GM19025 (cell line): ENCODE results near the gene GULP1.
A peak's percentile ranks its signal among the peaks of the same experiment; 100 is the strongest.

Experiments used
- ATAC-seq: cut with Tn5 transposase; IDR thresholded peaks from one replicate; pipeline ENCODE4 v1.9.1; 2021; ENCODE audit warnings: mild to moderate bottlenecking, low read depth, moderate library complexity; ENCODE audit not compliant: unreplicated experiment

The GULP1 gene

DNA sequence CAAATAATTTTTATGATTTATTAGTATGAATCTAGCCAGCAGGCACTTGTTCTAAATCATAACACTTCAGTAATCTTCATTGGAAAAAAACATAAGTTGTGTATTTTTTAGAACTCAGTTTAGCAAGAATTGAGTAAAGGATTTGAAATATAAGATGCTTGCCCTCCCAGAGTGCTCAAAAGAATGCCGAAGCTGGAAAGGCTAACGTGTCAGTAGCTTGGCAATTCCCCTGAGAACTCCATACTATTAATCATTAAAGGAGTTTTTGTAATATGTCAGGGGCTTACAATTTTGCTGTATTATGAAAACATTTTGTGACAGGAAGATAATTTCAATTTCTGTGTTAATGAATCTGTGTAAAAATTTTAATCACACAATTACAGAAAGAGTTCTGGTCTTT lies 122.7 kb downstream of the GULP1 start:
- no peak for ATAC-seq

DNA sequence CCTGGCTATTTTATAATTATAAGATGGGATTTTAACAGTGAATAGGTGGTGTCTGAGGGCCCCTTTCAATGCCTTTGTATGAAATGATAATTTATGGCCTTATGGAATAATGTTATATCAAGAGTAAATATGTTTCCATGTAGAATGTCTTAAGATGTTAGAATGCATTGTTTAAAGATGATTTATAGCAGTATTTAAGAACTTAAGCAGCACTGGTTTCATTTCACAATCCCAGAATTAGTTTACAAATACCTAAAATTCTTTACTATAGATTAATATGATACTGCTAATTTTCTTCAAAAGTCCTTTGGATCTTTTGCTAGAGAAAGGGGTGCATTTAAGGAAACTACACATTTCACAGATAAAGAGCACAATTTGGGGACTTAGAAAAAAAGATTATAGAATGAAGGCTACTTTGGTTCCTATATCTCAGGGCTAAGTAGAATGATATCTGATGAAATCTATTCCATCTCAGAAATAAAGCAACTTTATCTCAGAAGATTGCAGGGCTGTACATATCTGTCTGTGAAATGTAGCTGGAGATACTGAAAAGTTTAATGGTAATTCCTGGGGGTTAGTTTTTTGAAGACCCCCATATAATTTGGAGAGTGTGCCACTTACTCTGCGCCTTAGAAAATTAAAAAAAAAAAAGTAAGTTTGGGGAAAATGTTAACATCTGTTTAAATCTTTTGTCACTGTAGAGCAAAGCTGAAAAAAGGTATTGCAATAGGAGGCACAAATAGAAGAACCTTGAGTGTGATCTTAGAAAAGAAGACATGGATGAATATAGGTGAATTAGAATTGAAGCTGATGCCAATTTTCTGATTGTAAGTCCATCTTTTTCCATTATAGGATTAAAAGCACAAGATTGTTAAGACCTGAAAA lies 123.4 kb downstream of the GULP1 start:
- ATAC-seq: no peak

- peak; percentile 47 for ATAC-seq
Measured at GRCh38 chr2:188415754-188416083, 124.0 kb downstream of the GULP1 start.

GRCh38 chr2:188416367-188416766 lies 124.7 kb downstream of the GULP1 start:
- ATAC-seq: no peak

GRCh38 chr2:188422726-188423125 lies 131.1 kb downstream of the GULP1 start:
- ATAC-seq: no peak

GRCh38 chr2:188425266-188425665 lies 133.6 kb downstream of the GULP1 start:
- ATAC-seq: no peak

DNA sequence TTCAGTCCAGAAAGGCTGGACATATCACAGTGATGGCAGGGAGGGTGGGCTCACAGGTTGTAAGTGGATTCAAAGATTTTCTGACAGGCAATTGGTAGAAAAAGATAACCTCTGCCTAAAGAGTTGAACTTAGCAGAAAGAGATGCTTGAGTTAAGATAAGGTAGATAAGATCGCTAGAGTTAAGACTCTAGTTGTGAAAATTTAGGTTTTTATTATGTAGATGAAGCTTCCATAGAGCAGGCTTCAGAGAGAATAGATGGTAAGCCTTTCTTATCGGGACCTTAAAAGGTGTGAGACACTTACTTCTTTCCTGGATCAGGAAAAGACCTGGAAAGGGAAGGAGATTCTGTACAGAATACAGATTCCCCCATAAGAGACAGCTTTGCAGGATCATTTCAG lies 134.4 kb downstream of the GULP1 start:
- ATAC-seq: no peak

GRCh38 chr2:188430705-188431104 lies 139.0 kb downstream of the GULP1 start:
- ATAC-seq: no peak

DNA sequence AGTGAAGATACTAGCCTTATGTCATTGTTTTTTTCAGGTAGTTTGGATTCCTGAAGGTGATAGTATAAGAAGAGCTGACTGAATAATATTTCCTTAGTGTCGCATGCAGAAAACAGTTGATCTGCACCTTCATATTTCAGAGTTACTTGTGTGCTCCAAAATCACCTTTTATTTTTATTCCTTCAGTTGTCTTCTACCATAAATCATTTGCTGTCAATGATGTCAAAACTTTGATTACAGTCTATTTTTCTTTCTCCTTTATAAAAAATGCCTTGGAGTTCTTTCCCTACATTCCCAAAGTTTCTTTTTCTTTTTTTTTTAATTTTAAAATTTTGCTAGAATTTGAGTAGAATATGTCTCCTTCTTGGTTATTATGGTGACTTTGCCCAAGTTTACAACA lies 142.3 kb downstream of the GULP1 start:
- ATAC-seq: no peak

GRCh38 chr2:188435115-188435514 lies 143.4 kb downstream of the GULP1 start:
- ATAC-seq: no peak

DNA sequence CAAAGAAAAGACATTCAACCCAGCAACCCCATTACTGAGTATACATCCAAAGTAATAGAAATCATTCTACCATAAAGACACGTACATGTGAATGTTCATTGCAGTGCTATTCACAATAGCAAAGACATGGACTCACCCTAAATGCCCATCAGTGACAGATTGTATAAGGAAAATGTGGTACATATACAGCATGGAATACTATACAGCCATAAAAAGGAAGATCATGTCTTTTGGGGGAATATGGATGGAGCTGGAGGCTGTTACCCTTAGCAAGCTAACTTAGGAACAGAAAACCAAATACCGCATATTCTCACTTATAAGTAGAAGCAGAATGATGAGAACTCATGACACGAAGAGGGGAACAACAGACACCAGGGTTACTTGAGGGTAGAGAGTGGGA lies 145.9 kb downstream of the GULP1 start:
- no peak for ATAC-seq

GRCh38 chr2:188439986-188440385 lies 148.3 kb downstream of the GULP1 start:
- no peak for ATAC-seq

DNA sequence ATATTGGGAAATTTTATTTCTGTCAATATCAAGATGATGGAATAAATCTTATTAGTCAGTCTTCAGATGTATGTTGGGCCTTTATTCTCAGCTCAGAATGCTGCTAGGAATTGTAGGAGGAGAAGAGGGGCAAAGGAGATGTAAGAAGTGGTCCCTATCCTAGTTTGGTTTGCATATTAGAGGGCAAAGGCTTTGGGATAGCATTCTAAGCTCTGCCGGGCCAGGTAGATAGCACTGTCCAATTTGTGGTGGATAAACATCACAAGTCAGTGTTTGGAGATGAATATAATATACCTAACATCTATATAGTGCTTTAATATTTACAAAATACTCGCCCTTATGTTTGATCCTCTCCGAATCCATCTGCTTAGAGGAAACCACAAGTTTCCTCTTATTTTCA lies 149.2 kb downstream of the GULP1 start:
- no peak for ATAC-seq

DNA sequence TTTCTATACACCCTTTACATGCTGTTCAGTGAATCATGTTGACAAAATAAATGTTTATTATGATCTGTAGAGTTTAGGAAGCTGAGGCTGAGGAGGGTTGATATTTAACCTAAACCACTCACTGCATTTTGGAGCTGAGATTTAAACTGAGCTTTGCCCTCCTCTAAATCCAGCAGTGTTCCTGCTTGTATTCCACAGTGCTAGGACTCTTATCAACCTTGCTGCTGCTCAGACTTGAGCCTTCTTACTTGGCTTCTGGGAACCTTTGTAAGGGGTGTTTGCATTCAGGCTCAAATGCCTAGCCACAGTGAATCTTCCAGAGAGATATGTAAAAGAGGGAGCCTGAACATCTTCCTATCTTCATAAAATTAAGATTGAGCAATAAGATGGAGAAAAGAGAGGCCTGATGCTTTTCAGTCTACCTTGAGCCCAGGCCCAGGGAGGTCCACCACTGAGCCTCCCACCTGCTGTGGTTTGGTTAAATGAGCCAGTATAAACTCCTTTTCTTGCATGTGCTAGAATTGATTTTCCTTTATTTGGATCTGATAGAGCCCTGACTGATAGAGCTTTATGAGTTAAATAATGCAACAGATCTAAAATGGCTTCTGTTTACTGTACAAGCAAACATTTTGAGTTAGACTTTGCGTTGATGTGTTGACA lies 149.7 kb downstream of the GULP1 start:
- no peak for ATAC-seq

GRCh38 chr2:188443207-188443606 lies 151.5 kb downstream of the GULP1 start:
- no peak for ATAC-seq

GRCh38 chr2:188444106-188444835 lies 152.6 kb downstream of the GULP1 start:
- ATAC-seq: no peak

GRCh38 chr2:188449561-188449960 lies 157.9 kb downstream of the GULP1 start:
- ATAC-seq: no peak

GRCh38 chr2:188449971-188450370 lies 158.3 kb downstream of the GULP1 start:
- ATAC-seq: no peak

DNA sequence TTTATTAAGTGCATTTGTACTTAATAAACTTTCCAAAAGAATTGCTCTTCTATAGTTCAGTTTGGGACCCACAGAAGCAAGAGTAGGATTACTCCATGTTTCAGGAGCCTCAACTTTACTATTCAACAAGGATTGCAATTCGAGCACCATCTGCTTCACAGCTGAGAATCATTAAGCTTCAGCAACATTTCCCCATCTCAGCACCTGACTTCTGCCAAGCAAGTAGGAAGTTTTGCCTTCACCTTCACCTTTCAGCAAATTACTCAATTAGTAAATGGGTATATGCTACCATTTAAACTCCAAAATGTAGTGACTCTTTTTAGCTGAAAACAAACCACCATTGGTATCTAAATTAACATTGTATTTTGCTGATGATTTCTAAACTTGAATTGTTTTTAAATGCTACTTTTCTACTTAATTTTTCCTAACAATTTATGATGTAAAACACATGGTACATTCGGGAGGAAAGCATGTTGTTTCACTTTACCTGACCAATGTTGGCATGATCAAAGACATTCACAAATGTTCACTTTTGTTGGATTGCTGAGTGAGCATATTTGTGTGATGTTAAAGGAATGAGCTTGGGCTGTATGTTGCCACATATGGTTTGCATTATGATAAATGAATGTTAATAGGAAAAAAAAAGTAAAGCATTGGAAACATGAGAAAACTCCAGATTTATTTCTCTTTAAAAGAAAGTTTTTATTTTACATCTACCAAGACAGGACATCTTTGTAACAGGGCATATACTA lies 159.2 kb downstream of the GULP1 start:
- no peak for ATAC-seq

DNA sequence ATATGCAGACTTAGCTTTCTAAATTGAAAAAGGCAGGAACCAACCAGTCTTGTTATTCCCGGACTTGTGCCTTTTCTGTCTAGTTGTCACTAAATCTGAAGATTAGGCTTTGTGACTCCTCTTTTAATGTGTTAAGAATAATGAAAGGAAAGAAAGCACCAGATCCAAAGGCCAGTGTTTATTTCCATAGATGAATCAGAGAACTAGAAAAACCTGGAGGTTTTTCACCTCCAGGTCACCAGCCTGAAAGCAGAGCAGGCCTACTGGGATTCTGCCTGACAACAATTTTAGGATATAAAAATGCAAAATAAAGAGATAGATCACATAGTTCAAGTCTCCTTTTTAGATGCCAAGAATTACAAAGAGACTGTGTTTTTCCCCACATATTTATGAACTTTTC lies 160.4 kb downstream of the GULP1 start:
- ATAC-seq: no peak
